Measurements from ENCODE around the gene PCID2. TPM values are rescaled to one million over a fixed set of nuclear protein-coding genes. Genes with fewer than 3 reads are reported as not detected.
A peak's percentile ranks its signal among the peaks of the same experiment; 100 is the strongest.

Gene PCID2
- total and polyA plus RNA-seq, 2 of the 13 experiments (the other 11 are each of a cell fraction or from before 2014, with no cell fraction given): 65.0 to 111 TPM

GRCh38 chr13:113149711-113150549 lies 58.5 kb downstream of the PCID2 start (continued):
- TF ChIP-seq NFKB2 (CRISPR knock-in tag; IDR thresholded peaks at IDR 0.05; ENCODE audit: borderline replicate concordance) (peak; percentile 50; the same call in 1 of the 2 replicates), FOSL2 (CRISPR knock-in tag; IDR thresholded peaks at IDR 0.05) (0 out of 2 replicates have a peak, but pooled peaks have one; percentile 10), SNAPC5 (CRISPR knock-in tag; IDR thresholded peaks at IDR 0.05; ENCODE audit: borderline replicate concordance) (no peak), MAFK (conservative IDR thresholded peaks at IDR 0.05 in 1 of 2, IDR thresholded peaks at IDR 0.05 in 1 of 2; ENCODE audit: low read length in 2 of 2) (peak; percentile 62 to 68), MIXL1 (CRISPR knock-in tag; IDR thresholded peaks at IDR 0.05) (no peak), ZNF788 (CRISPR knock-in tag; IDR thresholded peaks at IDR 0.05; ENCODE audit: borderline replicate concordance) (peak; percentile 76; the same call in 1 of the 2 replicates), ZNF598 (CRISPR knock-in tag; IDR thresholded peaks at IDR 0.05; ENCODE audit: borderline replicate concordance) (no peak), POGZ (CRISPR knock-in tag; IDR thresholded peaks at IDR 0.05) (no peak), SMC3 (IDR thresholded peaks at IDR 0.05; ENCODE audit: low read length) (no peak), HOXA9 (CRISPR knock-in tag; IDR thresholded peaks at IDR 0.05; ENCODE audit: borderline replicate concordance) (no peak), ELF3 (CRISPR knock-in tag; IDR thresholded peaks at IDR 0.05) (peak; percentile 39; the same call in 1 of the 2 replicates), CREM (IDR thresholded peaks at IDR 0.05) (peak; percentile 74), CREM (CRISPR knock-in tag; IDR thresholded peaks at IDR 0.05) (no peak), FOXM1 (CRISPR knock-in tag; IDR thresholded peaks at IDR 0.05) (no peak), ZNF777 (CRISPR knock-in tag; IDR thresholded peaks at IDR 0.05) (no peak), HCFC1 (IDR thresholded peaks at IDR 0.05; ENCODE audit: low read depth, low read length) (no peak), ZNF644 (CRISPR knock-in tag; IDR thresholded peaks at IDR 0.05; ENCODE audit: low read depth) (no peak), NFE2L1 (CRISPR knock-in tag; IDR thresholded peaks at IDR 0.05; ENCODE audit: borderline replicate concordance) (no peak), ZNF614 (CRISPR knock-in tag; IDR thresholded peaks at IDR 0.05; ENCODE audit: borderline replicate concordance) (no peak), CREB1 (IDR thresholded peaks at IDR 0.05) (no peak), CREB1 (CRISPR knock-in tag; IDR thresholded peaks at IDR 0.05) (no peak)
- TF ChIP-seq, protein P1, sequence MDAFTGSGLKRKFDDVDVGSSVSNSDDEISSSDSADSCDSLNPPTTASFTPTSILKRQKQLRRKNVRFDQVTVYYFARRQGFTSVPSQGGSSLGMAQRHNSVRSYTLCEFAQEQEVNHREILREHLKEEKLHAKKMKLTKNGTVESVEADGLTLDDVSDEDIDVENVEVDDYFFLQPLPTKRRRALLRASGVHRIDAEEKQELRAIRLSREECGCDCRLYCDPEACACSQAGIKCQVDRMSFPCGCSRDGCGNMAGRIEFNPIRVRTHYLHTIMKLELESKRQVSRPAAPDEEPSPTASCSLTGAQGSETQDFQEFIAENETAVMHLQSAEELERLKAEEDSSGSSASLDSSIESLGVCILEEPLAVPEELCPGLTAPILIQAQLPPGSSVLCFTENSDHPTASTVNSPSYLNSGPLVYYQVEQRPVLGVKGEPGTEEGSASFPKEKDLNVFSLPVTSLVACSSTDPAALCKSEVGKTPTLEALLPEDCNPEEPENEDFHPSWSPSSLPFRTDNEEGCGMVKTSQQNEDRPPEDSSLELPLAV (CRISPR knock-in tag; conservative IDR thresholded peaks at IDR 0.05; ENCODE audit: low read depth): no peak
- TF ChIP-seq, protein P2, sequence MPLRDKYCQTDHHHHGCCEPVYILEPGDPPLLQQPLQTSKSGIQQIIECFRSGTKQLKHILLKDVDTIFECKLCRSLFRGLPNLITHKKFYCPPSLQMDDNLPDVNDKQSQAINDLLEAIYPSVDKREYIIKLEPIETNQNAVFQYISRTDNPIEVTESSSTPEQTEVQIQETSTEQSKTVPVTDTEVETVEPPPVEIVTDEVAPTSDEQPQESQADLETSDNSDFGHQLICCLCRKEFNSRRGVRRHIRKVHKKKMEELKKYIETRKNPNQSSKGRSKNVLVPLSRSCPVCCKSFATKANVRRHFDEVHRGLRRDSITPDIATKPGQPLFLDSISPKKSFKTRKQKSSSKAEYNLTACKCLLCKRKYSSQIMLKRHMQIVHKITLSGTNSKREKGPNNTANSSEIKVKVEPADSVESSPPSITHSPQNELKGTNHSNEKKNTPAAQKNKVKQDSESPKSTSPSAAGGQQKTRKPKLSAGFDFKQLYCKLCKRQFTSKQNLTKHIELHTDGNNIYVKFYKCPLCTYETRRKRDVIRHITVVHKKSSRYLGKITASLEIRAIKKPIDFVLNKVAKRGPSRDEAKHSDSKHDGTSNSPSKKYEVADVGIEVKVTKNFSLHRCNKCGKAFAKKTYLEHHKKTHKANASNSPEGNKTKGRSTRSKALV (CRISPR knock-in tag; IDR thresholded peaks at IDR 0.05): no peak
- TF ChIP-seq, protein P3, sequence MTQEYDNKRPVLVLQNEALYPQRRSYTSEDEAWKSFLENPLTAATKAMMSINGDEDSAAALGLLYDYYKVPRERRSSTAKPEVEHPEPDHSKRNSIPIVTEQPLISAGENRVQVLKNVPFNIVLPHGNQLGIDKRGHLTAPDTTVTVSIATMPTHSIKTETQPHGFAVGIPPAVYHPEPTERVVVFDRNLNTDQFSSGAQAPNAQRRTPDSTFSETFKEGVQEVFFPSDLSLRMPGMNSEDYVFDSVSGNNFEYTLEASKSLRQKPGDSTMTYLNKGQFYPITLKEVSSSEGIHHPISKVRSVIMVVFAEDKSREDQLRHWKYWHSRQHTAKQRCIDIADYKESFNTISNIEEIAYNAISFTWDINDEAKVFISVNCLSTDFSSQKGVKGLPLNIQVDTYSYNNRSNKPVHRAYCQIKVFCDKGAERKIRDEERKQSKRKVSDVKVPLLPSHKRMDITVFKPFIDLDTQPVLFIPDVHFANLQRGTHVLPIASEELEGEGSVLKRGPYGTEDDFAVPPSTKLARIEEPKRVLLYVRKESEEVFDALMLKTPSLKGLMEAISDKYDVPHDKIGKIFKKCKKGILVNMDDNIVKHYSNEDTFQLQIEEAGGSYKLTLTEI (CRISPR knock-in tag; conservative IDR thresholded peaks at IDR 0.05): no peak
- TF ChIP-seq, protein P4, sequence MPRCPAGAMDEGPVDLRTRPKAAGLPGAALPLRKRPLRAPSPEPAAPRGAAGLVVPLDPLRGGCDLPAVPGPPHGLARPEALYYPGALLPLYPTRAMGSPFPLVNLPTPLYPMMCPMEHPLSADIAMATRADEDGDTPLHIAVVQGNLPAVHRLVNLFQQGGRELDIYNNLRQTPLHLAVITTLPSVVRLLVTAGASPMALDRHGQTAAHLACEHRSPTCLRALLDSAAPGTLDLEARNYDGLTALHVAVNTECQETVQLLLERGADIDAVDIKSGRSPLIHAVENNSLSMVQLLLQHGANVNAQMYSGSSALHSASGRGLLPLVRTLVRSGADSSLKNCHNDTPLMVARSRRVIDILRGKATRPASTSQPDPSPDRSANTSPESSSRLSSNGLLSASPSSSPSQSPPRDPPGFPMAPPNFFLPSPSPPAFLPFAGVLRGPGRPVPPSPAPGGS (CRISPR knock-in tag; IDR thresholded peaks at IDR 0.05): no peak

Data from HepG2 (cell line).